GM21619 (cell line): ENCODE results near the gene OMG.
"Not testable (repeated sequence)": the region's sequence is repeated elsewhere in the genome, so short reads cannot be mapped to it uniquely, and the experiment has no call there.

Source experiments
- ATAC-seq: cut with Tn5 transposase; IDR thresholded peaks from one replicate; pipeline ENCODE4 v1.9.1; 2021; ENCODE audit not compliant: unreplicated experiment

OMG gene

GRCh38 chr17:31308372-31309334 lies 11.6 kb upstream of the OMG start:
- ATAC-seq, result no peak

- ATAC-seq, result no peak
Observed at GRCh38 chr17:31307640-31308039, 10.6 kb upstream of the OMG start.

- no peak for ATAC-seq
Observed at GRCh38 chr17:31299624-31300023, 2.6 kb upstream of the OMG start.

- ATAC-seq, result no peak
Observed at GRCh38 chr17:31296142-31296541, 897 bp downstream of the OMG start.

GRCh38 chr17:31295489-31295871 lies 1.6 kb downstream of the OMG start:
- ATAC-seq, result no peak

GRCh38 chr17:31294820-31295488 lies 2.1 kb downstream of the OMG start:
- no peak for ATAC-seq

- no peak for ATAC-seq
Observed at GRCh38 chr17:31294231-31294630, 2.8 kb downstream of the OMG start.

- ATAC-seq, result no peak
Observed at GRCh38 chr17:31293581-31293980, 3.5 kb downstream of the OMG start.

- no peak for ATAC-seq
Observed at GRCh38 chr17:31291820-31292219, 5.2 kb downstream of the OMG start.

GRCh38 chr17:31289790-31290189 lies 7.2 kb downstream of the OMG start:
- no peak for ATAC-seq

- not testable (repeated sequence) for ATAC-seq
Observed at GRCh38 chr17:31287932-31288331, 9.1 kb downstream of the OMG start.

GRCh38 chr17:31286587-31286986 lies 10.5 kb downstream of the OMG start:
- no peak for ATAC-seq

- ATAC-seq, result no peak
Observed at GRCh38 chr17:31283841-31284240, 13.2 kb downstream of the OMG start.

- no peak for ATAC-seq
Observed at GRCh38 chr17:31281061-31281460, 16.0 kb downstream of the OMG start.

GRCh38 chr17:31279401-31279800 lies 17.6 kb downstream of the OMG start:
- no peak for ATAC-seq

GRCh38 chr17:31275116-31275515 lies 21.9 kb downstream of the OMG start:
- no peak for ATAC-seq

- no peak for ATAC-seq
Observed at GRCh38 chr17:31274252-31274651, 22.8 kb downstream of the OMG start.

GRCh38 chr17:31273516-31273915 lies 23.5 kb downstream of the OMG start:
- ATAC-seq, result no peak

- no peak for ATAC-seq
Observed at GRCh38 chr17:31272803-31273202, 24.2 kb downstream of the OMG start.

- ATAC-seq, result no peak
Observed at GRCh38 chr17:31272236-31272635, 24.8 kb downstream of the OMG start.

- no peak for ATAC-seq
Observed at GRCh38 chr17:31269578-31269983, 27.5 kb downstream of the OMG start.

GRCh38 chr17:31269036-31269577 lies 27.9 kb downstream of the OMG start:
- ATAC-seq, result no peak
